ENCODE results near the gene CHTF18.
"Not testable (repeated sequence)": the region's sequence is repeated elsewhere in the genome, so short reads cannot be mapped to it uniquely, and the experiment has no call there.

The CHTF18 gene

GRCh38 chr16:831571-832413, 43.4 kb downstream of the CHTF18 start:
- DNase-seq, result no peak

- no peak for DNase-seq
Measured at GRCh38 chr16:832652-833336, 44.4 kb downstream of the CHTF18 start.

GRCh38 chr16:833411-833810, 45.0 kb downstream of the CHTF18 start:
- DNase-seq, result no peak

- DNase-seq, result no peak
Measured at GRCh38 chr16:835373-835772, 47.0 kb downstream of the CHTF18 start.

GRCh38 chr16:836221-836620, 47.8 kb downstream of the CHTF18 start:
- no peak for DNase-seq

- not testable (repeated sequence) for DNase-seq
Measured at GRCh38 chr16:836822-837221, 48.4 kb downstream of the CHTF18 start.

GRCh38 chr16:838741-839140, 50.3 kb downstream of the CHTF18 start:
- no peak for DNase-seq

- DNase-seq, result no peak
Measured at GRCh38 chr16:839643-840408, 51.4 kb downstream of the CHTF18 start.

GRCh38 chr16:840561-841454, 52.4 kb downstream of the CHTF18 start:
- no peak for DNase-seq

- no peak for DNase-seq
Measured at GRCh38 chr16:841455-842060, 53.1 kb downstream of the CHTF18 start.

- DNase-seq, result no peak
Measured at GRCh38 chr16:842061-842476, 53.6 kb downstream of the CHTF18 start.

- no peak for DNase-seq
Measured at GRCh38 chr16:842711-843560, 54.5 kb downstream of the CHTF18 start.

- DNase-seq, result no peak
Measured at GRCh38 chr16:843771-844170, 55.4 kb downstream of the CHTF18 start.

GRCh38 chr16:844638-845350, 56.4 kb downstream of the CHTF18 start:
- no peak for DNase-seq

- no peak for DNase-seq
Measured at GRCh38 chr16:845351-845745, 56.9 kb downstream of the CHTF18 start.

- DNase-seq, result no peak
Measured at GRCh38 chr16:847151-847550, 58.7 kb downstream of the CHTF18 start.

Measured in inflammatory macrophage (primary cell).